GM23338 (cell line): Measurements from ENCODE around the gene CHMP3. TPM values are rescaled to one million over a fixed set of nuclear protein-coding genes. Genes with fewer than 3 reads are reported as not detected.

Experiments
- ATAC-seq: fragments of 200-7000 bp; cut with Tn5 transposase; 3 replicates; pipeline ENCODE4 v1.9.1; 2020
- DNase-seq: peaks from one replicate; pipeline ENCODE4 v3.0.0-alpha.2; 2015; ENCODE audit warnings: low spot score
- H2AFZ ChIP-seq: fragments of 200-600 bp; sonication (generic); 2 replicates; pipeline ENCODE4 v1.8.0; 2016; ENCODE audit warnings: antibody characterized with exemption, mild to moderate bottlenecking, moderate library complexity
- H3F3A ChIP-seq: fragments of 200-600 bp; sonication (generic); replicated peaks from 2 replicates; pipeline ENCODE4 v1.8.0; 2017; ENCODE audit warnings: antibody characterized with exemption, mixed run types, low read depth
- H3K27ac ChIP-seq: fragments of 200-600 bp; sonication (generic); 2 replicates; pipeline ENCODE4 v1.6.1; 2016; ENCODE audit warnings: low read depth
- H3K27me3 ChIP-seq: fragments of 200-600 bp; sonication (generic); 2 replicates; pipeline ENCODE4 v1.8.0; 2016; ENCODE audit warnings: mild to moderate bottlenecking, mixed run types, moderate library complexity; ENCODE audit not compliant: insufficient read depth
- H3K36me3 ChIP-seq: fragments of 200-600 bp; sonication (generic); 2 replicates; pipeline ENCODE4 v1.8.0; 2016; ENCODE audit warnings: mild to moderate bottlenecking; ENCODE audit not compliant: insufficient read depth
- H3K4me1 ChIP-seq: fragments of 200-600 bp; sonication (generic); 2 replicates; pipeline ENCODE4 v1.8.0; 2016; ENCODE audit warnings: mild to moderate bottlenecking, moderate library complexity; ENCODE audit not compliant: insufficient read depth
- H3K4me2 ChIP-seq: fragments of 200-600 bp; sonication (generic); 2 replicates; pipeline ENCODE4 v1.7.1; 2017; ENCODE audit warnings: mixed run types
- H3K4me3 ChIP-seq: fragments of 200-600 bp; sonication (generic); 2 replicates; pipeline ENCODE4 v1.6.1; 2016; ENCODE audit warnings: mixed run types
- H3K79me2 ChIP-seq: fragments of 200-600 bp; sonication (generic); replicated peaks from 2 replicates; pipeline ENCODE4 v1.8.0; 2017; ENCODE audit warnings: mild to moderate bottlenecking; ENCODE audit not compliant: insufficient read depth
- H3K9me2 ChIP-seq: fragments of 200-600 bp; sonication (generic); 2 replicates; pipeline ENCODE4 v1.8.0; 2017; ENCODE audit not compliant: insufficient read depth
- H4K20me1 ChIP-seq: fragments of 200-600 bp; sonication (generic); replicated peaks from 2 replicates; pipeline ENCODE4 v1.8.0; 2017; ENCODE audit warnings: mild to moderate bottlenecking; ENCODE audit not compliant: insufficient read depth
- H3K27ac Mint-ChIP-seq: 2 replicates; pipeline ENCODE4 v1.8.0; 2020; ENCODE audit warnings: inconsistent platforms, mild to moderate bottlenecking, moderate library complexity, mixed read lengths
- H3K27me3 Mint-ChIP-seq: 3 replicates; pipeline ENCODE4 v1.8.0; 2022; ENCODE audit warnings: low read depth, mild to moderate bottlenecking, moderate library complexity, mixed read lengths, inconsistent platforms; ENCODE audit not compliant: insufficient read depth, poor library complexity
- H3K36me3 Mint-ChIP-seq: 3 replicates; pipeline ENCODE4 v1.8.0; 2021; ENCODE audit warnings: low read depth, mild to moderate bottlenecking, inconsistent platforms, moderate library complexity, mixed read lengths
- H3K4me1 Mint-ChIP-seq: 3 replicates; pipeline ENCODE4 v1.8.0; 2020; ENCODE audit warnings: mild to moderate bottlenecking, inconsistent platforms, mixed read lengths
- H3K4me3 Mint-ChIP-seq: 3 replicates; pipeline ENCODE4 v1.8.0; 2021; ENCODE audit warnings: moderate library complexity, mild to moderate bottlenecking, inconsistent platforms, mixed read lengths
- H3K9me3 Mint-ChIP-seq: 3 replicates; pipeline ENCODE4 v1.8.0; 2020; ENCODE audit warnings: moderate library complexity, mild to moderate bottlenecking, inconsistent platforms, mixed read lengths
- CREB1 ChIP-seq: fragments of 250-450 bp; sonication (Bioruptor Pico); IDR thresholded peaks from 2 replicates; pipeline ENCODE4 v1.5.0; 2020; ENCODE audit warnings: low read depth, mild to moderate bottlenecking, moderate library complexity
- EZH2 ChIP-seq: fragments of 200-600 bp; sonication (generic); IDR thresholded peaks from one replicate; pipeline ENCODE4 v1.8.0; 2017; ENCODE audit warnings: antibody characterized with exemption, mild to moderate bottlenecking, low read depth; ENCODE audit not compliant: unreplicated experiment
- EZH2phosphoT487 ChIP-seq: fragments of 200-600 bp; sonication (generic); IDR thresholded peaks from one replicate; pipeline ENCODE4 v1.8.1; 2018; ENCODE audit warnings: antibody characterized with exemption; ENCODE audit not compliant: unreplicated experiment
- JUNB ChIP-seq: IDR thresholded peaks from one replicate; pipeline ENCODE4 v1.6.1; 2016; ENCODE audit warnings: antibody characterized with exemption; ENCODE audit not compliant: unreplicated experiment
- NANOG ChIP-seq: IDR thresholded peaks from 2 replicates; pipeline ENCODE4 v1.6.1; 2016; ENCODE audit warnings: antibody characterized with exemption, borderline replicate concordance
- POLR2AphosphoS5 ChIP-seq: IDR thresholded peaks from 2 replicates; pipeline ENCODE4 v1.6.1; 2016; ENCODE audit warnings: antibody characterized with exemption, low read depth
- STAT1 ChIP-seq: IDR thresholded peaks from one replicate; pipeline ENCODE4 v1.6.1; 2016; ENCODE audit warnings: antibody characterized with exemption; ENCODE audit not compliant: unreplicated experiment
- ZNF114 ChIP-seq: fragments of 250-450 bp; sonication (Bioruptor Pico); IDR thresholded peaks from 2 replicates; pipeline ENCODE4 v1.5.0; 2020; ENCODE audit warnings: mild to moderate bottlenecking, moderate library complexity
- ZNF331 ChIP-seq: fragments of 250-450 bp; sonication (Bioruptor Pico); IDR thresholded peaks from 2 replicates; pipeline ENCODE4 v1.5.0; 2020; ENCODE audit warnings: low read depth, mild to moderate bottlenecking, moderate library complexity
- polyA plus RNA-seq: library from polyadenylated mRNA; unstranded; fragments of >200 nt; fragmentation: Nextera tagmentation; extraction: Ambion mirVana; gene quantifications from 2 replicates; pipeline ENCODE4 v1.2.1, GENCODE V29; 2016
- total RNA-seq: library from RNA; depleted of rRNA; stranded (reverse); fragments of >200 nt; shearing (Covaris generic); gene quantifications from 2 replicates; pipeline ENCODE4 v1.2.3, GENCODE V29; 2014
- TF ChIP-seq, protein P1 (sequence below): IDR thresholded peaks from one replicate; pipeline ENCODE4 v1.6.1; 2018; ENCODE audit warnings: antibody characterized with exemption; ENCODE audit not compliant: unreplicated experiment

CHMP3 gene
- total and polyA plus RNA-seq, 2 experiments from 2014 or later, result 15.5 to 15.6 TPM

DNA sequence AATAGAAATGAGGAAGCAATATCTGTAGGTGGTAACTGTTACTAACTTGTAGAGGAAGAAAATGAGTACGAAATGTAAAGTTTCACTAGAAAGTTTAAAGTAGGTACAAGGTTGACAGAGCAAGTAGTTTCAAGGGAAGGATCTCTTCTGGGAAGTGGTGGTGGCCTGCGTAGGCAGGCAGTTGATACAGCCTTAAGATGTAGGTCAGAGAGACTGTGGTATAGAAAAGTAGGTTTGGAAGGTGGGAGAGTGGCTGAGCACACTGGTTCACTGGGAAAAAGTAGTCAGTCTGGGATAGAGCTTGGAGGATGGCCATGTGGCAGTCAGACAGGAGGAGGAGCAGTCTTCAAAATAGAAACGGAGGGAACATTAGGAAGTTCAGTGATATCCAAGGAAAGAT, 98.6 kb downstream of the CHMP3 start:
- Mint-ChIP-seq H3K9me3 (no peaks in the 10 kb centered on the region), H3K27ac (no peak overlapping the region), H3K4me3 (no peak overlapping the region; the same call in 2 of the 3 replicates), H3K36me3 (peaks cover 35% of the 10 kb centered on the region), H3K27me3 (no peaks in the 10 kb centered on the region), H3K4me1 (no peaks in the 10 kb centered on the region)
- no peak overlapping the region for H3K4me3 ChIP-seq
- no peaks in the 10 kb centered on the region for H3K79me2 ChIP-seq
- ATAC-seq (no peak), DNase-seq (no peak)
- H3K27ac ChIP-seq, result no peak overlapping the region
- H3K9me2 ChIP-seq, result 0 out of 2 replicates have a peak, but pooled peaks cover 5% of the 10 kb centered on the region
- H3K27me3 ChIP-seq, result no peaks in the 10 kb centered on the region
- no peaks in the 10 kb centered on the region for H3K4me1 ChIP-seq
- no peak overlapping the region for H2AFZ ChIP-seq
- peaks cover 37% of the 10 kb centered on the region for H3K36me3 ChIP-seq
- TF ChIP-seq STAT1, result no peak
- no peak for TF ChIP-seq EZH2phosphoT487
- TF ChIP-seq CREB1, result no peak
- H3F3A ChIP-seq, result no peaks in the 10 kb centered on the region
- H3K4me2 ChIP-seq, result no peak overlapping the region
- H4K20me1 ChIP-seq, result no peaks in the 10 kb centered on the region; the same call in 1 of the 2 replicates

DNA sequence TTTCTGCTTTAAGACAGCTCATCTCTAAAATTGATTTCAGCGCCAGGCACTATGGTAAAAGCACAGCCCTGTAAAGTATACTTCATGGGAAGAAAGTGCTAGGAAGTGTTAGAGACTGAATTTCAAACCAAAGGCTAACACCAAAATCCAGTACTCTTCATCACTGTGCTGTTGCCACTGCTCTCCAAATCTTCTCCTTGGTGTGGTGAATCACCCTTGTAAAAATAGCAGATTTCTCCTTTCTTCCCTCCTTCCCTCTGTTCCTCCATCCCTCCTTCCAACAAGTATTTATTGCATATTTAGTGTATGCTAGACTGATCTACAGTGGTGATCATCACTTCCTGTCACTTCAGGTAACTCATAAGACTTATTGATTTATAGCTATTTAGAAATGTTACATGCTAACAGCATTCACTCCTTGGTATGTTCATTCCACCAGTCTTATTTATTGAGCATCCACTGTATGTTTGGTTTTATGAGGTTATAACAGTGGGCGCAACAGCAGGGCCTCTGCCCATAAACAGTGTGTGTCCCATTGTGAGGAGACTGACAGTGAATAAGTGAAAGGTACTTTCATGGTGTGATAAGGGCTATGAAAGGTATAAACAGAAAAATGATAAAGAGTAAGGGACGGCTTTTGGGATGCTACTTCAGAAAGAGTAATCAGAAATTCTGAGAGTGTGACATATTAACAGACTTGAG, 102.0 kb downstream of the CHMP3 start:
- no peak for ATAC-seq
- no peaks in the 10 kb centered on the region for H3K9me3 Mint-ChIP-seq

DNA sequence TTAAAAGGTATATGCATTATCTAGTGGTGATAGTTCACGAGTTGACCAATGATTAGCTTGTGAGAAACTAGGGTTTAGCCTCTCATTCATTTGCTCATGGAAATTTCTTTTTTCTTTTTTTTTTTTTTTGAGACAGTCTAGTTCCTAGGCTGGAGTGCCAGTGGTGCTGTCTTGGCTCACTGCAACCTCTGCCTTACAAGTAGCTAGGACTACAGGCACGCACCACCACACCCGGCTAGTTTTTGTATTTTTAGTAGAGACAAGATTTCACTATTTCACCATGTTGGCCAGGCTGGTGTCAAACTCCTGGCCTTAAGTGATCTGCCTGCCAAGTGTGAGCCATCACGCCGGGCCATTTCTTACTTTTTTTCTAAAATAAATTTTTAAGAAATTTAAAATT, 108.1 kb downstream of the CHMP3 start:
- Histone ChIP-seq H3K4me1 (no peaks in the 10 kb centered on the region), H3K36me3 (peaks cover 17% of the 10 kb centered on the region; the same call in 1 of the 2 replicates), H2AFZ (no peak overlapping the region), H3K79me2 (no peaks in the 10 kb centered on the region), H3K27me3 (no peaks in the 10 kb centered on the region), H3K4me3 (no peak overlapping the region), H3K4me2 (no peak overlapping the region), H3K27ac (no peak overlapping the region), H4K20me1 (peaks cover 4% of the 10 kb centered on the region; the same call in 1 of the 2 replicates), H3F3A (no peaks in the 10 kb centered on the region), H3K9me2 (no peaks in the 10 kb centered on the region)
- peaks cover 1% of the 10 kb centered on the region for H3K27me3 Mint-ChIP-seq
- H3K4me1 Mint-ChIP-seq, result peaks cover 2% of the 10 kb centered on the region; the same call in 1 of the 3 replicates
- no peaks in the 10 kb centered on the region for H3K9me3 Mint-ChIP-seq
- H3K4me3 Mint-ChIP-seq, result no peak overlapping the region
- DNase-seq, result no peak
- peaks cover 36% of the 10 kb centered on the region for H3K36me3 Mint-ChIP-seq
- H3K27ac Mint-ChIP-seq, result no peak overlapping the region
- no peak for ATAC-seq
- TF ChIP-seq NANOG (no peak), STAT1 (no peak), CREB1 (no peak), ZNF114 (CRISPR knock-in tag) (no peak), EZH2phosphoT487 (no peak), JUNB (no peak), POLR2AphosphoS5 (no peak)
- TF ChIP-seq, protein P1, sequence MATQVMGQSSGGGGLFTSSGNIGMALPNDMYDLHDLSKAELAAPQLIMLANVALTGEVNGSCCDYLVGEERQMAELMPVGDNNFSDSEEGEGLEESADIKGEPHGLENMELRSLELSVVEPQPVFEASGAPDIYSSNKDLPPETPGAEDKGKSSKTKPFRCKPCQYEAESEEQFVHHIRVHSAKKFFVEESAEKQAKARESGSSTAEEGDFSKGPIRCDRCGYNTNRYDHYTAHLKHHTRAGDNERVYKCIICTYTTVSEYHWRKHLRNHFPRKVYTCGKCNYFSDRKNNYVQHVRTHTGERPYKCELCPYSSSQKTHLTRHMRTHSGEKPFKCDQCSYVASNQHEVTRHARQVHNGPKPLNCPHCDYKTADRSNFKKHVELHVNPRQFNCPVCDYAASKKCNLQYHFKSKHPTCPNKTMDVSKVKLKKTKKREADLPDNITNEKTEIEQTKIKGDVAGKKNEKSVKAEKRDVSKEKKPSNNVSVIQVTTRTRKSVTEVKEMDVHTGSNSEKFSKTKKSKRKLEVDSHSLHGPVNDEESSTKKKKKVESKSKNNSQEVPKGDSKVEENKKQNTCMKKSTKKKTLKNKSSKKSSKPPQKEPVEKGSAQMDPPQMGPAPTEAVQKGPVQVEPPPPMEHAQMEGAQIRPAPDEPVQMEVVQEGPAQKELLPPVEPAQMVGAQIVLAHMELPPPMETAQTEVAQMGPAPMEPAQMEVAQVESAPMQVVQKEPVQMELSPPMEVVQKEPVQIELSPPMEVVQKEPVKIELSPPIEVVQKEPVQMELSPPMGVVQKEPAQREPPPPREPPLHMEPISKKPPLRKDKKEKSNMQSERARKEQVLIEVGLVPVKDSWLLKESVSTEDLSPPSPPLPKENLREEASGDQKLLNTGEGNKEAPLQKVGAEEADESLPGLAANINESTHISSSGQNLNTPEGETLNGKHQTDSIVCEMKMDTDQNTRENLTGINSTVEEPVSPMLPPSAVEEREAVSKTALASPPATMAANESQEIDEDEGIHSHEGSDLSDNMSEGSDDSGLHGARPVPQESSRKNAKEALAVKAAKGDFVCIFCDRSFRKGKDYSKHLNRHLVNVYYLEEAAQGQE, result no peak

More for the DNA sequence above, 102.0 kb downstream of the CHMP3 start:
- no peak overlapping the region for H3K4me2 ChIP-seq
- TF ChIP-seq ZNF331 (no peak), EZH2 (no peak), EZH2phosphoT487 (no peak)
- H3K27ac ChIP-seq, result no peak overlapping the region
- no peaks in the 10 kb centered on the region for H3F3A ChIP-seq
- H3K4me3 ChIP-seq, result no peak overlapping the region
- peaks cover 24% of the 10 kb centered on the region for H3K36me3 ChIP-seq
- H3K27ac Mint-ChIP-seq, result no peak overlapping the region
- 0 out of 2 replicates have a peak, but pooled peaks cover 5% of the 10 kb centered on the region for H3K9me2 ChIP-seq
- DNase-seq, result no peak
- no peaks in the 10 kb centered on the region for H3K4me1 ChIP-seq
- H4K20me1 ChIP-seq, result no peaks in the 10 kb centered on the region; the same call in 1 of the 2 replicates
- H3K4me3 Mint-ChIP-seq, result no peak overlapping the region
- peaks cover 33% of the 10 kb centered on the region for H3K36me3 Mint-ChIP-seq
- no peaks in the 10 kb centered on the region for H3K4me1 Mint-ChIP-seq
- no peaks in the 10 kb centered on the region for H3K27me3 ChIP-seq
- H3K27me3 Mint-ChIP-seq, result no peaks in the 10 kb centered on the region
- H2AFZ ChIP-seq, result no peak overlapping the region
- H3K79me2 ChIP-seq, result no peaks in the 10 kb centered on the region
